Osteoblast (primary cell): ENCODE measurements around the gene LHFPL6. TPM values are rescaled to one million over a fixed set of nuclear protein-coding genes. Genes with fewer than 3 reads are reported as not detected.

Source experiments
- DNase-seq: peaks from one replicate; pipeline ENCODE4 v3.0.0; 2011; ENCODE audit warnings: low spot score, mixed read lengths; ENCODE audit not compliant: insufficient read length; ENCODE audit errors: missing footprints
- H2AFZ ChIP-seq: 2 replicates; pipeline ENCODE4 v1.6.0; 2011; ENCODE audit warnings: mild to moderate bottlenecking, low read length
- H3K27ac ChIP-seq: 2 replicates; pipeline ENCODE4 v1.5.1; 2011; ENCODE audit warnings: mild to moderate bottlenecking, low read depth, low read length, moderate library complexity
- H3K27me3 ChIP-seq: 2 replicates; pipeline ENCODE4 v1.6.0; 2012; ENCODE audit warnings: mild to moderate bottlenecking, control low read depth, inconsistent platforms, low read length, moderate library complexity; ENCODE audit not compliant: insufficient read depth
- H3K36me3 ChIP-seq: 2 replicates; pipeline ENCODE4 v1.5.1; 2011; ENCODE audit warnings: mild to moderate bottlenecking, low read length, control low read depth, moderate library complexity; ENCODE audit not compliant: insufficient read depth
- H3K4me1 ChIP-seq: 2 replicates; pipeline ENCODE4 v1.5.1; 2011; ENCODE audit warnings: mild to moderate bottlenecking, low read length, control low read depth, moderate library complexity; ENCODE audit not compliant: insufficient read depth
- H3K4me2 ChIP-seq: 2 replicates; pipeline ENCODE4 v1.6.0; 2011; ENCODE audit warnings: mild to moderate bottlenecking, low read length; ENCODE audit not compliant: insufficient read depth
- H3K4me3 ChIP-seq: fragments of 200-600 bp; sonication (generic); 3 replicates; pipeline ENCODE4 v1.5.1; 2012; ENCODE audit warnings: mild to moderate bottlenecking, low read length, inconsistent platforms; ENCODE audit not compliant: insufficient read depth
- H3K79me2 ChIP-seq: 2 replicates; pipeline ENCODE4 v1.6.0; 2012; ENCODE audit warnings: mild to moderate bottlenecking, low read length, control low read depth, inconsistent platforms; ENCODE audit not compliant: insufficient read depth
- H3K9me3 ChIP-seq: 2 replicates; pipeline ENCODE4 v1.5.1; 2011; ENCODE audit warnings: low read depth, low read length, control low read depth
- H4K20me1 ChIP-seq: 2 replicates; pipeline ENCODE4 v1.6.0; 2012; ENCODE audit warnings: mild to moderate bottlenecking, low read length, control low read depth; ENCODE audit not compliant: insufficient read depth
- total RNA-seq: library from RNA; depleted of rRNA; stranded (reverse); fragments of >200 nt; gene quantifications from 2 replicates; pipeline ENCODE4 v1.2.3, GENCODE V29; 2012
- TF ChIP-seq, protein P1 (sequence below): IDR thresholded peaks from 2 replicates; pipeline ENCODE4 v1.5.1; 2011; ENCODE audit warnings: mild to moderate bottlenecking, low read depth, low read length, moderate library complexity; ENCODE audit errors: extremely low read depth

LHFPL6 gene
- total RNA-seq, 1 donor: 112 TPM

DNA sequence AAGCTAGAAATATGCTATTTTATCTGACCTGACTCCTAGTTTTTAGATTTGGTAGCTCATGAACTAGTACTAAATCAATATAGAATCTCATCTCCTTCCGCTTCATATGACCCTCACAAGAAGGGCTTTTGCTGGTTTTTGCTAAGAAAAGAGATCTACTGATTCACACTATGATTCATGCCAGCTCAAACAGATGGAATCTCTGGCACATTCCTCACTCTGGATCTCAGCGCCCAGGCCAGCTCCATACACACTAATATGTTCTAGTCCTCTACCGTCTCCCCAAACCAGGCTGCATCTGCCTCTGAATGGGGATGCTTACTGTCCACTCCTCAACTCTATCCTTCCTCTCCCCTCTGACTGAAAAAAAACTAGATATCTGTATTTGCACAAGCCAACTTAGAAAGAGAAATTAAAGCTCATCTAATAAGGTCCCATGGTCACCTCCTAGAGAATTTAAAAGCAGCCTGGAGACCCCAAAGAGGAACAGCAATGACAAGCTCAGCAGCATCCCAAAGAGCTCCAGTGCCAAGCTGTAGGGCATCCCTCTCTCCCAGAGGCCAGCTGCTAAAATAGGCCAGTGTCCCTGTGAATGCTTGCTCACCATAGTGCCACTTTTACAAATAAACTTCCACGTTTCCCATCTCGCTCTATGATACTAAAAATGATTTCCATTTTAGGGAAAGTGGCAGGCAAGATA lies 74.9 kb downstream of the LHFPL6 start:
- no peaks in the 10 kb centered on the region for H3K36me3 ChIP-seq
- peak overlapping the region; percentile 43 for H3K4me3 ChIP-seq
- peaks cover 63% of the 10 kb centered on the region for H3K79me2 ChIP-seq
- H3K27me3 ChIP-seq: no peaks in the 10 kb centered on the region
- H3K4me2 ChIP-seq: peak overlapping the region; percentile 77
- TF ChIP-seq, protein P1, sequence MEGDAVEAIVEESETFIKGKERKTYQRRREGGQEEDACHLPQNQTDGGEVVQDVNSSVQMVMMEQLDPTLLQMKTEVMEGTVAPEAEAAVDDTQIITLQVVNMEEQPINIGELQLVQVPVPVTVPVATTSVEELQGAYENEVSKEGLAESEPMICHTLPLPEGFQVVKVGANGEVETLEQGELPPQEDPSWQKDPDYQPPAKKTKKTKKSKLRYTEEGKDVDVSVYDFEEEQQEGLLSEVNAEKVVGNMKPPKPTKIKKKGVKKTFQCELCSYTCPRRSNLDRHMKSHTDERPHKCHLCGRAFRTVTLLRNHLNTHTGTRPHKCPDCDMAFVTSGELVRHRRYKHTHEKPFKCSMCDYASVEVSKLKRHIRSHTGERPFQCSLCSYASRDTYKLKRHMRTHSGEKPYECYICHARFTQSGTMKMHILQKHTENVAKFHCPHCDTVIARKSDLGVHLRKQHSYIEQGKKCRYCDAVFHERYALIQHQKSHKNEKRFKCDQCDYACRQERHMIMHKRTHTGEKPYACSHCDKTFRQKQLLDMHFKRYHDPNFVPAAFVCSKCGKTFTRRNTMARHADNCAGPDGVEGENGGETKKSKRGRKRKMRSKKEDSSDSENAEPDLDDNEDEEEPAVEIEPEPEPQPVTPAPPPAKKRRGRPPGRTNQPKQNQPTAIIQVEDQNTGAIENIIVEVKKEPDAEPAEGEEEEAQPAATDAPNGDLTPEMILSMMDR: no peak
- no peaks in the 10 kb centered on the region for H3K9me3 ChIP-seq
- H4K20me1 ChIP-seq: no peaks in the 10 kb centered on the region
- peak overlapping the region; percentile 32 for H2AFZ ChIP-seq
- peak overlapping the region; percentile 93 for H3K27ac ChIP-seq
- DNase-seq: peak; percentile 88
- H3K4me1 ChIP-seq: peaks cover 50% of the 10 kb centered on the region

DNA sequence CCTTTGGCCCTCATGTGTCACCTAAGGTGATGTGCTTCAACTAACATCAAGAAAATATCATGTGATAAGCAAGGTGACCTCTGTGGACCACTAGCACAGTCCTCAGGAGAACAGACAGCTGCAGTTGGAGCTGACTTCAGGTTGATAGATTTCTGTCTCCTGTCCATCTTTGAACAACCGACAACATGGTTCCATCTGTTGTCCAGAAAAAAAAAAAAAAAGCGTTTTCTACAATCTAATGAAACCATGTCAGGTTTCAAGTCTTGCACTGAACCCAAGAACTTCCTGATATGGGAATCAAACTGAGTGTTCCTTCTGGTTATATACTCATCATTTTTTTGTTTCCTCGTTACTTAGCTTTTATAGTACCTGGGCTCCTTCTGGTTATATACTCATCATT lies 75.7 kb downstream of the LHFPL6 start:
- no peak for DNase-seq
- Histone ChIP-seq H2AFZ (no peak overlapping the region), H3K4me3 (no peak overlapping the region), H3K4me2 (peak overlapping the region; percentile 77), H4K20me1 (no peaks in the 10 kb centered on the region), H3K36me3 (no peaks in the 10 kb centered on the region), H3K9me3 (no peaks in the 10 kb centered on the region), H3K27ac (peak overlapping the region; percentile 93), H3K79me2 (peaks cover 66% of the 10 kb centered on the region), H3K4me1 (peaks cover 50% of the 10 kb centered on the region), H3K27me3 (no peaks in the 10 kb centered on the region)
- TF ChIP-seq, protein P1: no peak

DNA sequence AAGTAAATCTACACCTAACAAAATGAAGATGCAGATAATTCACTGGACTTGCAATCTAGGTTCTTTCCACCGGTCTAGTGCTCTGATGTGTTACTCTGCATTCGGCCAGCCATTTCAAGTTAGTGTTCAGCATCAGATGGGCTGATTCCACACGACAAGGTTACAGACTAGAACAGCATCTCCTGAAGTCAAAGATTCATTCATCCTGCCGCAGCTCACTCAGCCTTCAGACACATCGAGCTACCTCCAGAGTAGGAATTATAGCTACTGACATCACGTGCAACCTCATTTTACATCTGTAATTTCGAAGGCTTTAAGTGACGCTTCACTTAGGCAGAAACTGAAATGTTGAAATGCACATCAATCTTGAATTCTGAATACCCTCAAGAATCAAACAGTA lies 76.5 kb downstream of the LHFPL6 start:
- H3K4me3 ChIP-seq: no peak overlapping the region
- H4K20me1 ChIP-seq: no peaks in the 10 kb centered on the region
- no peaks in the 10 kb centered on the region for H3K36me3 ChIP-seq
- peaks cover 43% of the 10 kb centered on the region for H3K4me1 ChIP-seq
- DNase-seq: no peak
- no peak overlapping the region for H3K4me2 ChIP-seq
- peaks cover 67% of the 10 kb centered on the region for H3K79me2 ChIP-seq
- no peaks in the 10 kb centered on the region for H3K27me3 ChIP-seq
- TF ChIP-seq, protein P1: no peak
- H2AFZ ChIP-seq: no peak overlapping the region
- H3K27ac ChIP-seq: peak overlapping the region; percentile 93
- H3K9me3 ChIP-seq: no peaks in the 10 kb centered on the region

DNA sequence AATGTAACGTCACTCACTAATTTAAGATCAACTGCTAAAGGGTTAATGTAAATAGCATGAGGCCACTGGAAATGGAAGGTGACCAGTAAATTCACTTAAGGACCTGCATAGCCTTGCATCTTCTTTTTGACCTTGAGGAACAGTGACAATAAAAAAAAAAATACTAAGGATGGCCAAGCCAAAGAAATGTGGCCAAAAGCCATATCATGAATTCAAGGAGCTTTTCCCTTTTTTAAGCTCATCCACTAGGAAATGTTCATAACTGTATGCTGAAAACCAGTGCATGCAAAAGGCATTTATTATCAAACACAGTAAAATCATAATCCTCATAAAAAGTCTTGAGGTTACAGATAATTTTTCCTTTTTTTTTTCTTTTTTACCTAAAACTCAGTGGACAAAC lies 77.5 kb downstream of the LHFPL6 start:
- H3K27me3 ChIP-seq: no peaks in the 10 kb centered on the region
- no peak overlapping the region for H3K27ac ChIP-seq
- H3K36me3 ChIP-seq: no peaks in the 10 kb centered on the region
- peaks cover 33% of the 10 kb centered on the region for H3K4me1 ChIP-seq
- H3K9me3 ChIP-seq: no peaks in the 10 kb centered on the region
- H3K4me3 ChIP-seq: no peak overlapping the region
- DNase-seq: no peak
- H3K79me2 ChIP-seq: peaks cover 66% of the 10 kb centered on the region
- H2AFZ ChIP-seq: no peak overlapping the region
- TF ChIP-seq, protein P1: no peak
- H4K20me1 ChIP-seq: no peaks in the 10 kb centered on the region
- no peak overlapping the region for H3K4me2 ChIP-seq
